ENCODE measurements around the gene GPC5. TPM values are rescaled to one million over a fixed set of nuclear protein-coding genes. Genes with fewer than 3 reads are reported as not detected.

The GPC5 gene
- total and polyA plus RNA-seq, 9 donors: 0.10 to 1.5 (median 0.38) TPM

DNA sequence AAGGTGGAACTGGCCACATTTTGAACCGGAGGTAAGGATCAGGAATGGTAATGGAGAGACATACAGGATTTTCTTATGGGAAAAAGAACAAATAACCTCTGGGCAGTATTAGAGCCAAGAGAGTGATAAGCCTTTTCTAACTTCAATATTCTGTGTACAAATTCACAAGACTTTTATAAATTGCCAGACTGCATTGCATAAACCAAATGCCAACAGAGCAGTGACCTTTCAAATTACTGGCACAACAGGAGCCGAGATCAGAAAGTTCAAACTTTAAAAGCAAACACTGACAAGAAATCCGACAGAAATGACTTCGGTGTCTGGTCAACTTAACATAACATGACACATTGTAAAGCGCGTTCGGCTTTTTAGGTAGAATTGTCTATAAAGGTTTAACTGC lies 737.1 kb downstream of the GPC5 start:
- TF ChIP-seq EP300 (IDR thresholded peaks at IDR 0.05): no peak
- TF ChIP-seq, protein P1, sequence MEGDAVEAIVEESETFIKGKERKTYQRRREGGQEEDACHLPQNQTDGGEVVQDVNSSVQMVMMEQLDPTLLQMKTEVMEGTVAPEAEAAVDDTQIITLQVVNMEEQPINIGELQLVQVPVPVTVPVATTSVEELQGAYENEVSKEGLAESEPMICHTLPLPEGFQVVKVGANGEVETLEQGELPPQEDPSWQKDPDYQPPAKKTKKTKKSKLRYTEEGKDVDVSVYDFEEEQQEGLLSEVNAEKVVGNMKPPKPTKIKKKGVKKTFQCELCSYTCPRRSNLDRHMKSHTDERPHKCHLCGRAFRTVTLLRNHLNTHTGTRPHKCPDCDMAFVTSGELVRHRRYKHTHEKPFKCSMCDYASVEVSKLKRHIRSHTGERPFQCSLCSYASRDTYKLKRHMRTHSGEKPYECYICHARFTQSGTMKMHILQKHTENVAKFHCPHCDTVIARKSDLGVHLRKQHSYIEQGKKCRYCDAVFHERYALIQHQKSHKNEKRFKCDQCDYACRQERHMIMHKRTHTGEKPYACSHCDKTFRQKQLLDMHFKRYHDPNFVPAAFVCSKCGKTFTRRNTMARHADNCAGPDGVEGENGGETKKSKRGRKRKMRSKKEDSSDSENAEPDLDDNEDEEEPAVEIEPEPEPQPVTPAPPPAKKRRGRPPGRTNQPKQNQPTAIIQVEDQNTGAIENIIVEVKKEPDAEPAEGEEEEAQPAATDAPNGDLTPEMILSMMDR (IDR thresholded peaks at IDR 0.05): no peak
- TF ChIP-seq POLR2A (IDR thresholded peaks at IDR 0.05): no peak
- H3K4me1 ChIP-seq (ENCODE audit: insufficient read depth): no peaks in the 10 kb centered on the region
- no peaks in the 10 kb centered on the region for H3K27me3 ChIP-seq
- WGBS, 3 donors: 71 to 78% (median 77%) methylated on average over 7 of the region's 7 CpGs
- H3K36me3 ChIP-seq: no peaks in the 10 kb centered on the region
- no peak for DNase-seq
- no peak overlapping the region for H3K27ac ChIP-seq
- H3K4me3 ChIP-seq: no peak overlapping the region
- intact Hi-C loops (cut with DNase I): no loop called here
- H3K9me3 ChIP-seq: no peaks in the 10 kb centered on the region

DNA sequence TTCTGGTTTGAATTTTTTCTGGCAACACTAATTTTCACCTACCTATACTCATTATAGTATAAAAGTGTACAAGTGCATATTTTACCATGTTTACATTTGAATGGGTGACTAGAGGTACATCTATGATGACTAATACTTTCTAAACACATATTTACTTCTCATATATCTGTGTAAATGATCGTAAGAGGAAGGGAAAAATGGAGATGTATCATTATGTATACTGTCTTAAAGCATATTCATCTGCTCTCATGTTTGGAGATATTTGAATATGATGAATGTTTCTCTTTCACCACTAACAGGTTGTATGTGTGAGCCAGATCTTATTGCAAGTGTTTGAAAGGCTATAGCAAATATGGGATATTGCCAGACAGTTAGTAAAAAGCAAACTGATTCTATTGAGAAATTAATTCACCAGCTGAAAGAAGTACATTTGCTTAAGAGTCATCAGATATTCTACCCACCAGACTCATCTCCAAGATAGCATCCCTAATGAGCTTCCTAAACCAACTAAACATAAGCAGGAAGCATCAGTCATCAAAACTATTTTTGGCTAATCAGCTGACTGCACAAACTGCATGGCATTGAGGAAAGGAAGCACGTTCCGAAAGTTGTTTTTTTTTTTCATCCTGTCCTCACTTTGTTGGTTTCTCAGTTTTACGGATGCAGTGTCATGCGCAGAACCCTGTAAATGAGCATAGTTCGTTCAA lies 738.2 kb downstream of the GPC5 start:
- WGBS, 3 donors: 59 to 66% (median 62%) methylated on average over 6 of the region's 6 CpGs
- H3K9me3 ChIP-seq: no peaks in the 10 kb centered on the region
- intact Hi-C loops (cut with DNase I): no loop called here
- H3K27ac ChIP-seq: no peak overlapping the region
- H3K4me1 ChIP-seq (ENCODE audit: insufficient read depth): no peaks in the 10 kb centered on the region
- DNase-seq: no peak
- H3K36me3 ChIP-seq: no peaks in the 10 kb centered on the region
- TF ChIP-seq EP300 (IDR thresholded peaks at IDR 0.05): no peak
- TF ChIP-seq POLR2A (IDR thresholded peaks at IDR 0.05): no peak
- TF ChIP-seq, protein P1 (IDR thresholded peaks at IDR 0.05): no peak
- H3K4me3 ChIP-seq: no peak overlapping the region
- no peaks in the 10 kb centered on the region for H3K27me3 ChIP-seq

DNA sequence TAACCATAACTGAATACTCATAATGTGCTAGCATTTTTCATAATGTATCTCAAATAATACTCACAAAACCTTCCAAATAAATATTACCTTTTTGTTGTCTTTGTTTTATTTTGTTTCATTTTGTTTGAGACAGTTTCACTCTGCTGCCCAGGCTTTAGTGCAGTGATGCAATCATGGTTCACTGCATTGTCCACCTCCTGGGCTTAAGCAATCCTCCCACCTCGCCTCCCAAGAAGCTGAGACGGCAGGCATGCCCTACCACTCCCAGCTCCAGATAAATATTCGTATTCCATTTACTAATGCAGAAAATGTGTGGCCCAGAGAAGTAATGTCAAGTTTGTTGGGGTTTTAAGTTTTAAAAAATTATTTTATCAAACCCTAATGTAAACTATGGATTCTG lies 739.1 kb downstream of the GPC5 start:
- H3K9me3 ChIP-seq: no peaks in the 10 kb centered on the region
- TF ChIP-seq POLR2A (IDR thresholded peaks at IDR 0.05) (no peak), EP300 (IDR thresholded peaks at IDR 0.05) (no peak)
- TF ChIP-seq, protein P1 (IDR thresholded peaks at IDR 0.05): no peak
- H3K4me3 ChIP-seq: no peak overlapping the region
- no peak overlapping the region for H3K27ac ChIP-seq
- intact Hi-C loops (cut with DNase I): no loop called here
- H3K4me1 ChIP-seq (ENCODE audit: insufficient read depth): no peaks in the 10 kb centered on the region
- no peaks in the 10 kb centered on the region for H3K36me3 ChIP-seq
- H3K27me3 ChIP-seq: no peaks in the 10 kb centered on the region
- WGBS, 3 donors: 43 to 58% (median 54%) methylated on average over 3 of the region's 3 CpGs
- no peak for DNase-seq

DNA sequence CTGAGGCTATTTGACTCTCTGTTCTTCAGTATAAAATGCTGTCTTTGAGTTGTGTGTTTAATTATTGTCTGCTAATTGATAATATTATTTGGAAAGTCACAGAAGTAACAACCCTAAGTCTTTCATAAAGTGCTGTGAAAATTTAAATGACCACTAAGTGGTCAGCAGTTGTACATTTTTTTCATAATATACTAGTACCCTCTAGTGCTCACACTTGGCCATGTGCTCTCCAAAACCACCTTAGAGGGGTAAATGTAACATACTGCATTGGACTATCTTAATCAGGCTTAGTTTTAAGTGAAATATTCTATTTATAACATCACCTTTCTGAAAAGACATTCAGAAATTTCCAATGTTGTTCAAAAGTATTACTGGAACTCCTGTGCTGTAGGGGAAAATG lies 745.3 kb downstream of the GPC5 start:
- TF ChIP-seq, protein P1 (IDR thresholded peaks at IDR 0.05): no peak
- TF ChIP-seq EP300 (IDR thresholded peaks at IDR 0.05): no peak
- TF ChIP-seq POLR2A (IDR thresholded peaks at IDR 0.05): no peak
- DNase-seq: no peak
- no peaks in the 10 kb centered on the region for H3K4me1 ChIP-seq (ENCODE audit: insufficient read depth)
- intact Hi-C loops (cut with DNase I): no loop called here
- H3K27ac ChIP-seq: no peak overlapping the region
- no peaks in the 10 kb centered on the region for H3K36me3 ChIP-seq
- H3K9me3 ChIP-seq: no peaks in the 10 kb centered on the region
- H3K27me3 ChIP-seq: no peaks in the 10 kb centered on the region
- H3K4me3 ChIP-seq: no peak overlapping the region

Measured in ovary (tissue), 9 donors.